Measurements from ENCODE around the gene SDR39U1. TPM values are rescaled to one million over a fixed set of nuclear protein-coding genes. Genes with fewer than 3 reads are reported as not detected.
"Not testable (repeated sequence)": the region's sequence is repeated elsewhere in the genome, so short reads cannot be mapped to it uniquely, and the experiment has no call there.

SDR39U1 gene
- total RNA-seq, 4 donors from 2014 or later = 12.8 to 87.5 (median 33.0) TPM

DNA sequence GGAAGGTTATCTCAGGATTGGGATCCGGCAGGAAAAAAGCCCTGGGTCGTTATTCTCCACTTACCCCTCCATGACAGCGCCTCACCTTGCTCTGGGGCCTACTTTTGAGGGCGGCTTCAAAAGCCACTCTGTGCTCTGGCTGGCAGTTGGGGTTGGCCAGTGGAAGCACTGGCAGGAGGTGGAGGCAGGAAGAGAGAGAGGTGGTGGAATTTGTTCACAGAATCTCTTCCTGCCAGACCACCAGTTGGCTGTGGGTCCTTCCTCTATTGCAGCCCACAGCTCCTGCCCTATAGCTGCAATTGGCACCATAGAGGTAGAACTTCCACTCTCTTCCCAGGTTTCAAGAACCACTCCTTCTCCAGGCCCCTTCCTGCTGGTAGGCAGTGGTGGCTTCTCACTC is 32.7 kb upstream of the SDR39U1 start:
- intact Hi-C loops (cut with DNase I; ENCODE audit: low total_unique reads) = no loop called here
- Histone ChIP-seq H3K36me3 (no peaks in the 10 kb centered on the region), H3K4me3 (no peak overlapping the region), H3K9me3 (no peaks in the 10 kb centered on the region), H3K27ac (no peak overlapping the region), H3K4me1 (no peaks in the 10 kb centered on the region), H3K27me3 (no peaks in the 10 kb centered on the region)
- no peak for DNase-seq
- TF ChIP-seq POLR2A (IDR thresholded peaks at IDR 0.05) (no peak), CTCF (IDR thresholded peaks at IDR 0.05) (no peak)

GRCh38 chr14:24473211-24473610 is 30.6 kb upstream of the SDR39U1 start:
- no peaks in the 10 kb centered on the region for H3K36me3 ChIP-seq
- no peak overlapping the region for H3K4me3 ChIP-seq
- no peak overlapping the region for H3K27ac ChIP-seq
- intact Hi-C loops (cut with DNase I; ENCODE audit: low total_unique reads) = no loop called here
- TF ChIP-seq CTCF (IDR thresholded peaks at IDR 0.05) (no peak), POLR2A (IDR thresholded peaks at IDR 0.05) (no peak)
- H3K4me1 ChIP-seq = no peaks in the 10 kb centered on the region
- no peaks in the 10 kb centered on the region for H3K27me3 ChIP-seq
- no peaks in the 10 kb centered on the region for H3K9me3 ChIP-seq
- no peak for DNase-seq

DNA sequence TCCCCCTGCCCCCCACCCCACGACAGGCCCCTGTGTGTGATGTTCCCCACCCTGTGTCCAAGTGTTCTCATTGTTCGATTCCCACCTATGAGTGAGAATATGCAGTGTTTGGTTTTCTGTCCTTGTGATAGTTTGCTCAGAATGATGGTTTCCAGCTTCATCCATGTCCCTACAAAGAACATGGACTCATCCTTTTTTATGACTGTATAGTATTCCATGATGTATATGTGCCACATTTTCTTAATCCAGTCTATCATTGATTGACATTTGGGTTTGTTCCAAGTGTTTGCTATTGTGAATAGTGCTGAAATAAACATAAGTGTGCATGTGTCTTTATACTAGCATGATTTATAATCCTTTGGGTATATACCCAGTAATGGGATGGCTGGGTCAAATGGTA is 27.9 kb upstream of the SDR39U1 start:
- DNase-seq; H3K4me3 ChIP-seq; H3K27me3 ChIP-seq; intact Hi-C loops (cut with DNase I; ENCODE audit: low total_unique reads); H3K4me1 ChIP-seq; H3K27ac ChIP-seq; H3K36me3 ChIP-seq; H3K9me3 ChIP-seq: not testable (repeated sequence)

- TF ChIP-seq CTCF (IDR thresholded peaks at IDR 0.05) (no peak), POLR2A (IDR thresholded peaks at IDR 0.05) (no peak)
- H3K4me3 ChIP-seq = no peak overlapping the region
- no peaks in the 10 kb centered on the region for H3K4me1 ChIP-seq
- no peak overlapping the region for H3K27ac ChIP-seq
- no peaks in the 10 kb centered on the region for H3K9me3 ChIP-seq
- intact Hi-C loops (cut with DNase I; ENCODE audit: low total_unique reads) = no loop called here
- no peaks in the 10 kb centered on the region for H3K27me3 ChIP-seq
- no peak for DNase-seq
- H3K36me3 ChIP-seq = no peaks in the 10 kb centered on the region
These were observed 23.2 kb upstream of the SDR39U1 start for GRCh38 chr14:24465805-24466204.

- H3K9me3 ChIP-seq = no peaks in the 10 kb centered on the region
- no peaks in the 10 kb centered on the region for H3K4me1 ChIP-seq
- no peaks in the 10 kb centered on the region for H3K36me3 ChIP-seq
- DNase-seq = no peak
- no peaks in the 10 kb centered on the region for H3K27me3 ChIP-seq
- TF ChIP-seq POLR2A (IDR thresholded peaks at IDR 0.05) (no peak), CTCF (IDR thresholded peaks at IDR 0.05) (no peak)
- intact Hi-C loops (cut with DNase I; ENCODE audit: low total_unique reads) = no loop called here
- H3K4me3 ChIP-seq = no peak overlapping the region
- H3K27ac ChIP-seq = no peak overlapping the region
These were observed 22.8 kb upstream of the SDR39U1 start for GRCh38 chr14:24465368-24465767.

Data from uterus (tissue), 4 donors.